ENCODE results near the gene ERMAP.

- TF ChIP-seq FOXP2 (optimal IDR thresholded peaks at IDR 0.05; ENCODE audit: borderline replicate concordance, extremely low read depth, extremely low read length, insufficient read depth) (no peak), REST (IDR thresholded peaks at IDR 0.05; ENCODE audit: insufficient read depth in 1 of 2, low read depth in 2 of 2, low read length in 2 of 2) (no peak), SIN3A (IDR thresholded peaks at IDR 0.05; ENCODE audit: borderline replicate concordance, insufficient read depth, low read length) (no peak), POLR2AphosphoS5 (IDR thresholded peaks at IDR 0.05; ENCODE audit: low read depth, low read length) (no peak)
Observed at GRCh38 chr1:42807056-42807668, 9.8 kb upstream of the ERMAP start.

All from PFSK-1 (cell line).